Stimulated activated CD4-positive, alpha-beta T cell treated with anti-CD3 and anti-CD28 coated beads, Interleukin-4, amount 100 ng/mL, for 1 hour (primary cell): ENCODE results near the gene TSHZ2.

Experiments used
- DNase-seq: peaks from one replicate; pipeline ENCODE4 v3.0.0-alpha.2; 2020

The TSHZ2 gene

DNA sequence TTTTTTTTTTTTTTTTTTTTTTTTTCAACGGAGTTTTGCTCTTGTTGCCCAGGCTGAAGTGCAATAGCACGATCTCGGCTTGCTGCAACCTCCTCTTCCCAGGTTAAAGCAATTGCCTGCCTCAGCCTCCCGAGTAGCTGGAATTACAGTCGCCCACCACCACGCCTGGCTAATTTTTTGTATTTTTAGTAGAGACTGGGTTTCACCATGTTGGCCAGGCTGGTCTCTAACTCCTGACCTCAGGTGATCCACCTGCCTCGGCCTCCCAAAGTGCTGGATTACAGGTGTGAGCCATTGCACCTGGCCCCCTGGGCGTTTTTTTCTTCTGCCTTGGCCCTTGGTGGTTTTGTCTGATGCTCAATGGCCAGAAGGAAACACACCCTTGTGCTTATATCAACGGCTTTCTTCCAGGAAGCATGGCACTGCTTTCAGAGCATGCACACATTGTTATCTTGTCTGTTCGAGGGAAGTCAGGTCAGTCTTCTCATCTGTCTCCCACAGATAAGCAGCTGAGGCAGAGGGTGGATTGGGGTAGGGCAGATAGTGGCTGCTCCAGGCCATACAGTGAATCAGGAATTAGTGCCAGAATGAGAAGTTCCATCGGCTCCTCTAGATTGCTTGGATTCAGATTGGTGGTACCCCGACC is 203.1 kb downstream of the TSHZ2 start:
- DNase-seq: no peak

- DNase-seq: no peak
Measured at GRCh38 chr20:53176134-53176533, 204.0 kb downstream of the TSHZ2 start.

- no peak for DNase-seq
Measured at GRCh38 chr20:53177687-53178086, 205.5 kb downstream of the TSHZ2 start.

DNA sequence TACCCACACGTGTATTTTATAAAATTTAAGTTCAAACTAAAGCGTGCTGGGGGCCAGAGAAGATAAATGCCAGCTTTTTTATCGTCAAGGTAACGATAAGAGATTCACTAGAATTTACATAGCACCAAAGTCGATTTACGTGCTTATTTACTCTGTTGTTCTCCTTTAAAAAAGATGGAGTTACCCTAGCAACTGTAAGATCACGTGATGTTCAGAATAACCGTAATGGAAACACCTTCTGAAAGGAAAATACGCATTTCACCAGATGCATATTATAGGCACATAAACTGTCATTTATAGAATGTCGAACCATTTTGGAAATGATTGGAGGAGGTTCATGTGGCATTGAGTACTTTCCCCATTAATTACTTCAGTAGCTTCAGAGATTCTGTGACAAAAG is 207.6 kb downstream of the TSHZ2 start:
- DNase-seq: no peak

DNA sequence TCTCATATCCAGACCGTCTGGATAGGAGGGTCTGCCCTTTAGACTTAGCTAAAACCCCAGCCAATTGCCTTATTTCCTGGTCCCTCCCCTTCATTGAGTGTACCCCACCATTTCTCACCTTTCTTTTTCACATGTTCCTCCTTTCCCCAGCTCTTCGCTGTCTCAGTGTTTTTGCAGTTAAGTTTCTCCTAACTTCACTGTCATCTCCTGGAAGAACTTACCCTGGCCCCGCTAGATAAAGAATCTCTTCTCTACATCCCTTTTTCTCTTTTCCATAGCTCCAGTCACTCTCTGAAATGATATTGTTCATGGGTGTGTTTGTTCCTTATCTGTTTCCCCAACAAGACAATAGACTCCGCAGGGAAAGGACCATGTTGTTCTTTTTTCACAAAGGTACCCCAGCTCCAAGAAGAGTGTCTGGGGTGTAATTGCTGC is 208.8 kb downstream of the TSHZ2 start:
- no peak for DNase-seq

GRCh38 chr20:53181866-53182376 is 209.8 kb downstream of the TSHZ2 start:
- no peak for DNase-seq

DNA sequence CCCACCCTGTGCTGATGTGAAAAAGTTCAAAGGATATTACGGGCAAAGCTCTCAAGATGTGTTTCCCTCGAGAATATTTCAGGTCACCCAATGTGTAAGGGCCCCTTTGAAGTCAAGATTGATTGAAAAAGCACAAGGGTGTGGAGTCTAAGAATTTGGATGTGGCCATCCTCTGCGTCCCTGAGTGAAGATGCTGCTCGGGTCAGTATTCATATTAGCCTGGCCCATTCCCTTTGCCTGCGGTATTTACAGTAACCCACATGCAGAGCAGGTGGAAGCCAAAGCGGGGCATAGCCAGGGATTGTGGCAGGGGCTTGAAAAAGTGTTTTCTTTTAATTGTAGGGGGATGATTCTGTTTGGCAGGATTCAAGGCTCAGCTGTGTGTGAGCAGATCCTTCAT is 211.0 kb downstream of the TSHZ2 start:
- no peak for DNase-seq

DNA sequence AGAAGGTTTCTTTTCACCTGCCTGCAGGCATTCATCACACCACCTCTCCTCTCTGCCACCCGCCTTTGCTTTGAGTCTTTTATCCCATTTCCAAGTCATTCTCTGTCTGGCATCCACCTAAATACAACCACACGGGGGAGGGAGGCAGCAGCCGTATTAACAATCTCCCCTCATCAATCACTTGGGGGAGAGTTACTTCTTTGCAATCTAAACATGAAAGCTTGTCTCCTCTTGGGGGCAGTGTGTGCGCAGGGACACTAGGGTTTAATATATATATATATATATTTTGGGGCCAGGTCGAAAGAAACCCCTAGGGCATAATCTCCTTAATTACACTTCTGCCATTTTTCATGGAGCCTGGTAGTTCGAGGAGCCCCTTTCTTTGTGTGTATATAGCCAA is 214.5 kb downstream of the TSHZ2 start:
- DNase-seq: no peak

DNA sequence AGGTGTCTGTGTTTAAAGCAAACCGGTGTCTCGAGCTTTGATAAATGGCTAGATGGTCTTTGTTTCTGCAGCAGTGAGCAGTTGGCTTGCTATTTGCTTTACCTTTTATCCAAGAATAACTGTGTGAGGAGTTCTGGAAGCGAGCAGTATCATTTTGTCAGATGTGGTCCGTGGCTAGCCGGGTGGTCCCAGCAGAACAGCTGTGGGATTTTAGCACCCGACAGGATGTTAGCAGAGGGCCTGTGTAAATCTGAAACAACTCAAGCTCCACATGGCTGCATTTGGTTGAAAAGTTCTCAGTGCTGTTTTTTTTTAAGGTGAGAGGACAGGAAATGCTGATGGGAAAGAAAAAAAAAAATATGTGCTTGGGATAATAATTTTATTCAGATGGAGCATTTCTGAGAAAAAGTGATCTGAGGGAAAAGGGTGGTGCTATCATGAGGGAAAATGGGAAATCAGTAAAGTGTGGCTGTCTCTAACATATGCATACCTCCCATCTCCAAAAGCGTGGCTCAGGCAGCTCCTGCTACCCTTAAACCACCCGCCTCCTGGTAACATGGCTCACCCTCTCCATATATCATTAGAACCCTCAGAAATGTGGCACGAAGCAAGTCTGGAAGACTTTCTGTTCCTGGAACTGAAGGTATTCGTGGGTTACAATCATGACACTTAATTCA is 215.4 kb downstream of the TSHZ2 start:
- DNase-seq: no peak

DNA sequence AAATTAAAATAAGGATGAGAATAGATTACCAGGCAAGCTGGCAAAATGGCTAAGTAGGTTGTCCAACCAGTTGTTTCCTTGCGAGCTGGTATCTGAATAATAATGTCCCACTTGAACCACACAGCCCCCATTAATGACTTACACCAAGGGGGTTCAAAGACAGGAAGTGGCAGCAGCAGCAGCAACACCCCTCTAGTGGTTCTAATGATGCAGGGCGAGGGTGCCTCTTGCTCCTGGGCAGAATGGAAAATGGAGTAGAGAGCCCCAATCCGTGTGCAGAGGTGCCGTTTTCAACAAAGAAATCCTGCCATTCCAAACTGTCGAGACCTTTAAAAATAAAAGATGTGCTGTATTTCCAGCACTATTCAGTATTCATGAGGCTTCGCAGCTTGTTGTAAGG is 218.1 kb downstream of the TSHZ2 start:
- DNase-seq: no peak

- DNase-seq: no peak
Measured at GRCh38 chr20:53191957-53192356, 219.8 kb downstream of the TSHZ2 start.

GRCh38 chr20:53194306-53195290 is 222.4 kb downstream of the TSHZ2 start:
- no peak for DNase-seq

- no peak for DNase-seq
Measured at GRCh38 chr20:53195876-53196610, 223.9 kb downstream of the TSHZ2 start.

GRCh38 chr20:53201588-53201987 is 229.4 kb downstream of the TSHZ2 start:
- DNase-seq: no peak

DNA sequence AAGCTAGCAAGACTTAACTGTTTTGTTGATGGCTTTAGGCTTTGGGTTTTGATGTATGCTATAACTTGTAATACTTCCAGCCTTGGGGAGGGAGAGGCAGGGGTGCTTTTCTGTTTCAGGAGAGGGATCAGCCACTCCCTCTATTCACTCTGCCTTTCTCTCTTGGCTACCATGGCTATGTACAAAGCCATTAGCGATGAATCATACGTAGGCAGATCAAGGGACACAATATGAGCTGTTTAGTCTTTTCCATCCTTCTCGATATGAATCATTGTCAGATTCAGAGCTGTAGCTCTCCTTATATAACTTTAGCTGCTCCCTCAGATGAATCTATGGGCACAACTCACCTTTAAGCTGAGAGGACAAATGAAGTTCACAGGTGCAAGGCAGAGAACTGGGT is 230.6 kb downstream of the TSHZ2 start:
- DNase-seq: no peak

- DNase-seq: no peak
Measured at GRCh38 chr20:53205046-53205445, 232.9 kb downstream of the TSHZ2 start.

GRCh38 chr20:53208110-53208832 is 236.1 kb downstream of the TSHZ2 start:
- no peak for DNase-seq

GRCh38 chr20:53210041-53210440 is 237.9 kb downstream of the TSHZ2 start:
- no peak for DNase-seq

- no peak for DNase-seq
Measured at GRCh38 chr20:53210931-53211330, 238.8 kb downstream of the TSHZ2 start.

GRCh38 chr20:53212018-53212417 is 239.9 kb downstream of the TSHZ2 start:
- no peak for DNase-seq

- no peak for DNase-seq
Measured at GRCh38 chr20:53214392-53214791, 242.2 kb downstream of the TSHZ2 start.

DNA sequence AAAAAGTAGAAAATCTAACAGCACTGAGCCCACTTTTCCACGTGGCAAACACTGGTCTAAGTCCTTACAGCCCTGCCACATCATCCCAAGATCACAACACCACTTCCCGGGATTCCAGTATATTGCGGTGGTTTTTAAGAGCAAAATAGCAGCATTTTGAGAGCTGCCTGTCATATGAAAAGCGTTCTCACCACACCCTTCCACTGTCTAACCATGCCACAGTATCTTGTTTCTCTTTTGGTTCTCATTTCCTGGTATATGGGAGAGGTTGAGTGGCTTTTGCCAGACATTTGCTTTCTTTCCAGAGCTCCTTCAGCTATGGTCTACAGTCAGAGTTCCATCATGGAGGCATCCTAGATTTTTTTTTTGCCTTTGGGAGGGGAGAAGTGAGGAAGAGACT is 243.0 kb downstream of the TSHZ2 start:
- DNase-seq: no peak
